ENCODE measurements around the gene TMEM132C.

Gene TMEM132C

GRCh38 chr12:128571906-128572810 is 305.2 kb downstream of the TMEM132C start:
- TF ChIP-seq EZH2phosphoT487 (IDR thresholded peaks at IDR 0.05; ENCODE audit: low read length) (no peak), EZH2 (optimal IDR thresholded peaks at IDR 0.05; ENCODE audit: low read depth, low read length) (no peak), CTCF (IDR thresholded peaks at IDR 0.05; ENCODE audit: low read length) (no peak)
- Histone ChIP-seq H3K9me3 (replicated peaks; ENCODE audit: insufficient read depth, low read length) (no peaks in the 10 kb centered on the region), H3K9me2 (replicated peaks; ENCODE audit: insufficient read depth, low read length) (no peaks in the 10 kb centered on the region), H3K4me1 (ENCODE audit: low read length) (no peaks in the 10 kb centered on the region), H3K4me2 (ENCODE audit: low read depth, low read length) (no peak overlapping the region), H3F3A (ENCODE audit: insufficient read depth, low read length) (no peaks in the 10 kb centered on the region), H3K36me3 (replicated peaks; ENCODE audit: insufficient read depth, low read length) (no peaks in the 10 kb centered on the region), H2AFZ (ENCODE audit: low read length) (no peak overlapping the region), H3K4me3 (ENCODE audit: low read length) (no peak overlapping the region), H4K20me1 (ENCODE audit: insufficient read depth, low read length) (no peaks in the 10 kb centered on the region), H3K79me2 (ENCODE audit: low read length) (no peaks in the 10 kb centered on the region), H3K27ac (ENCODE audit: low read length) (no peak overlapping the region), H3K9ac (ENCODE audit: low read length) (no peak overlapping the region), H3K27me3 (replicated peaks; ENCODE audit: insufficient read depth, low read length) (no peaks in the 10 kb centered on the region)
- no peak for DNase-seq

- no peak for DNase-seq
- no peaks in the 10 kb centered on the region for H3K9me3 ChIP-seq (replicated peaks; ENCODE audit: insufficient read depth, low read length)
- no peak overlapping the region for H3K4me3 ChIP-seq (ENCODE audit: low read length)
- H3K27me3 ChIP-seq (replicated peaks; ENCODE audit: insufficient read depth, low read length): no peaks in the 10 kb centered on the region
- no peaks in the 10 kb centered on the region for H3K9me2 ChIP-seq (replicated peaks; ENCODE audit: insufficient read depth, low read length)
- H3K79me2 ChIP-seq (ENCODE audit: low read length): no peaks in the 10 kb centered on the region
- H3K4me2 ChIP-seq (ENCODE audit: low read depth, low read length): no peak overlapping the region
- H2AFZ ChIP-seq (ENCODE audit: low read length): no peak overlapping the region
- H3F3A ChIP-seq (ENCODE audit: insufficient read depth, low read length): no peaks in the 10 kb centered on the region
- H3K9ac ChIP-seq (ENCODE audit: low read length): no peak overlapping the region
- no peak overlapping the region for H3K27ac ChIP-seq (ENCODE audit: low read length)
- no peaks in the 10 kb centered on the region for H3K4me1 ChIP-seq (ENCODE audit: low read length)
- TF ChIP-seq CTCF (IDR thresholded peaks at IDR 0.05; ENCODE audit: low read length): no peak
- TF ChIP-seq EZH2 (optimal IDR thresholded peaks at IDR 0.05; ENCODE audit: low read depth, low read length): no peak
- no peak for TF ChIP-seq EZH2phosphoT487 (IDR thresholded peaks at IDR 0.05; ENCODE audit: low read length)
- no peaks in the 10 kb centered on the region for H4K20me1 ChIP-seq (ENCODE audit: insufficient read depth, low read length)
- H3K36me3 ChIP-seq (replicated peaks; ENCODE audit: insufficient read depth, low read length): no peaks in the 10 kb centered on the region
Observed at GRCh38 chr12:128573907-128574306, 306.9 kb downstream of the TMEM132C start.

GRCh38 chr12:128578045-128578444 is 311.1 kb downstream of the TMEM132C start:
- Histone ChIP-seq H3K4me1 (ENCODE audit: low read length) (no peaks in the 10 kb centered on the region), H3K9ac (ENCODE audit: low read length) (no peak overlapping the region), H4K20me1 (ENCODE audit: insufficient read depth, low read length) (no peaks in the 10 kb centered on the region), H3K27ac (ENCODE audit: low read length) (no peak overlapping the region), H3K9me2 (replicated peaks; ENCODE audit: insufficient read depth, low read length) (no peaks in the 10 kb centered on the region), H2AFZ (ENCODE audit: low read length) (no peak overlapping the region), H3K4me2 (ENCODE audit: low read depth, low read length) (no peak overlapping the region), H3K9me3 (replicated peaks; ENCODE audit: insufficient read depth, low read length) (no peaks in the 10 kb centered on the region), H3K27me3 (replicated peaks; ENCODE audit: insufficient read depth, low read length) (no peaks in the 10 kb centered on the region), H3F3A (ENCODE audit: insufficient read depth, low read length) (no peaks in the 10 kb centered on the region), H3K79me2 (ENCODE audit: low read length) (no peaks in the 10 kb centered on the region), H3K36me3 (replicated peaks; ENCODE audit: insufficient read depth, low read length) (no peaks in the 10 kb centered on the region), H3K4me3 (ENCODE audit: low read length) (no peak overlapping the region)
- DNase-seq: no peak
- TF ChIP-seq EZH2phosphoT487 (IDR thresholded peaks at IDR 0.05; ENCODE audit: low read length) (no peak), EZH2 (optimal IDR thresholded peaks at IDR 0.05; ENCODE audit: low read depth, low read length) (no peak), CTCF (IDR thresholded peaks at IDR 0.05; ENCODE audit: low read length) (no peak)

Data from MM.1S (cell line).